EH (cell line): ENCODE results near the gene CMTR2.
"Not testable (repeated sequence)": the region's sequence is repeated elsewhere in the genome, so short reads cannot be mapped to it uniquely, and the experiment has no call there.

ENCODE experiments used
- DNase-seq: peaks from one replicate; pipeline ENCODE4 v3.0.0-alpha.2; 2015; ENCODE audit warnings: low read depth

Gene CMTR2, protein sequence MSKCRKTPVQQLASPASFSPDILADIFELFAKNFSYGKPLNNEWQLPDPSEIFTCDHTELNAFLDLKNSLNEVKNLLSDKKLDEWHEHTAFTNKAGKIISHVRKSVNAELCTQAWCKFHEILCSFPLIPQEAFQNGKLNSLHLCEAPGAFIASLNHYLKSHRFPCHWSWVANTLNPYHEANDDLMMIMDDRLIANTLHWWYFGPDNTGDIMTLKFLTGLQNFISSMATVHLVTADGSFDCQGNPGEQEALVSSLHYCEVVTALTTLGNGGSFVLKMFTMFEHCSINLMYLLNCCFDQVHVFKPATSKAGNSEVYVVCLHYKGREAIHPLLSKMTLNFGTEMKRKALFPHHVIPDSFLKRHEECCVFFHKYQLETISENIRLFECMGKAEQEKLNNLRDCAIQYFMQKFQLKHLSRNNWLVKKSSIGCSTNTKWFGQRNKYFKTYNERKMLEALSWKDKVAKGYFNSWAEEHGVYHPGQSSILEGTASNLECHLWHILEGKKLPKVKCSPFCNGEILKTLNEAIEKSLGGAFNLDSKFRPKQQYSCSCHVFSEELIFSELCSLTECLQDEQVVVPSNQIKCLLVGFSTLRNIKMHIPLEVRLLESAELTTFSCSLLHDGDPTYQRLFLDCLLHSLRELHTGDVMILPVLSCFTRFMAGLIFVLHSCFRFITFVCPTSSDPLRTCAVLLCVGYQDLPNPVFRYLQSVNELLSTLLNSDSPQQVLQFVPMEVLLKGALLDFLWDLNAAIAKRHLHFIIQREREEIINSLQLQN

GRCh38 chr16:71288890-71289731, at the start of gene CMTR2:
Gene CMTR2 (minus strand): TSS chr16:71289402. CDS start chr16:71285920, 3,482 bp downstream.
- peak; percentile 97 for DNase-seq

DNA sequence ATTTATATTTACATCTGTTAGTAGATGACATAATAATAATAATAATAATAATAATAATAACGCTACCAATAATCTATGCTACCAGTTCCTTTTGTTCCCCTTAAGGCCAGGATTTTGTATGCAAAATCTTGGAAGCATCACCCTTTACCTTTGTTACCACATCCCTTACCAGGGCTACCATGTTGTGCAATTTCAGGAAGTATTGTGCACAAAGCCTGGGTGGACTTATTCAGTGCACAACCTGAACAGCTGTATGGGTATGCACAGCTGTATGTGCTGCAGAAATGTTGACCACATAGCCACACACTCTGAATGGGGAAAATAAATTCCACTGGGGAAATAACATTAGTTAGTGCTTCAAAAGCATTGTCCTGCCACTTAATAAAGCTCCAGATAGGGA, 49.4 kb upstream of the CMTR2 start:
- DNase-seq: no peak

- peak; percentile 6 for DNase-seq
These were observed 49.0 kb upstream of the CMTR2 start for GRCh38 chr16:71338193-71338592.

DNA sequence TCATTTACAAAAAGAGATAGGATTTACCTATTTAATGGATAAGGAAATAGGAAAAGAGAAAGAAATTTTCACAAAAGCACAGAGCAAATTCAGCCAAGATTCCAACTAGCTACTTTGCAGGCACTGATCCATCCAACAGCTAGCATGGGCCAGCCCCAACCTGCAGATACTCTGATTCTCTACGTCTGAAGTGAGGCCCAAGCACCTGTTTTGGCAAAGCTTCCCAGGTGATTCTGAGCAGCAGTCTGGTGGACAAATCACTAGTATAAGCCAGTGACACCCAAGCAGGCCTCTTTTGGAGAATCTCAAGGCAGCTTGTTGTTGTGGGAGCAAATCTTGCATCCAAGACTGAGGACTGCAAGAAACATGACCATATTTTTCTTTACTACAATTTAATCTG, 48.4 kb upstream of the CMTR2 start:
- no peak for DNase-seq

- no peak for DNase-seq
These were observed 38.9 kb upstream of the CMTR2 start for GRCh38 chr16:71328151-71328550.

- DNase-seq: no peak
These were observed 38.5 kb upstream of the CMTR2 start for GRCh38 chr16:71327720-71328119.

DNA sequence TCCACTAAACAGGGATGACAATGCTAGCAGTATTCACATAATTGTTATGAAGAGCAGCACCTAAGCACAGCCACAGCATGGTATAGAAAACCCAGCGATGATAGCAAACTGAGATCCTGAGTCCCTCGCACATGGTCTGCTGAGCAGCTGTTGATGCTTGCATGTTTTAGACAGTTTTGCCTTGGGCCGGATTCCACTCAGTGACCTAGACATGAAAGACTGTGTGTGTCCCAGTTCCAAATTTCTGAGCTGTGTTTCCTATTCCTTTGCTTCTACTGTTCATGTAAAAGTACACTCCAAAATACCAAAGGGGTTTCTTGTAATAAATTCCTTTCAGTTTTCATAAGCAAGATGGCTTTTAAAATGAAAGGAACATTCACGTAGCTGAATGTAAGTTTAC, 30.8 kb upstream of the CMTR2 start:
- no peak for DNase-seq

GRCh38 chr16:71315269-71315668, 26.1 kb upstream of the CMTR2 start:
- DNase-seq: no peak

- DNase-seq: not testable (repeated sequence)
These were observed 24.4 kb upstream of the CMTR2 start for GRCh38 chr16:71313591-71313990.

- peak; percentile 23 for DNase-seq
These were observed 22.5 kb upstream of the CMTR2 start for GRCh38 chr16:71311553-71312158.

- DNase-seq: no peak
These were observed 14.7 kb upstream of the CMTR2 start for GRCh38 chr16:71303938-71304337.

- DNase-seq: peak; percentile 12
These were observed 8.1 kb upstream of the CMTR2 start for GRCh38 chr16:71297341-71297634.

GRCh38 chr16:71296584-71297340, 7.6 kb upstream of the CMTR2 start:
- no peak for DNase-seq

DNA sequence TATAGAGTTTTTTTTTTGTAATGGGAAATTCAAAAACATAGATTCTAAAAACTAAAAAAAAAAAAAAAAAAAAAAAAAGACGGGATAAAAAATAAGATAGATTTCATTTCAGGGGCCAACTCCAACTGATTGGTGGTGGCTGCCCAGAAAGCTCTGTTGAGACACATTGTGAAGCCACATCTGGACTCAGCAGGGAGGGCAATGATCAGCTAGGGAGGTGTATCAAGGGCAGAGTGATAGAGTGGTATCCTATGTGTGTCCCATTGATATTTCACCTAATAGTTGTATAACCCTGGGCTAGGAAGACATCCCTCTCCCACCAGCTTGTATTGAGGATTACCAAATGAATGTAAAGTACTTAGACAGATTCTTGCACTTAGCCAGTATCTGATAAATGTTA, 6.7 kb upstream of the CMTR2 start:
- no peak for DNase-seq

- no peak for DNase-seq
These were observed 4.7 kb upstream of the CMTR2 start for GRCh38 chr16:71293919-71294318.

GRCh38 chr16:71292095-71292494, 2.9 kb upstream of the CMTR2 start:
- DNase-seq: not testable (repeated sequence)

DNA sequence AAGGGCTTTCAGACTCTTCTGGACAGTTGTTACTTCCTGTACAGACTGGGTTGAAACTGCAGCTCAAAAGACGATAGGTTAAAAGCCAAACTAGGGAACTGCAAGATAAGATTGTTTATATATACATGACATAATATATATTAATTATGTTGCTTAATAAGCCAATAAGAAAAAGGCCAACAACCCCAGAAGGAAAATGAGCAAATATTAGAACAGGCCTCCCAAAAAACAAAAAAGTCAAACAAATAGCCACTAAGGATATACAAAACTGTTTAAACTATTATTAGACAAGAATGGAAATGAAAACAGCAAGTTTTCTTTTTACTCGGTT, 495 bp upstream of the CMTR2 start:
- no peak for DNase-seq

GRCh38 chr16:71288570-71288889, 672 bp downstream of the CMTR2 start:
- DNase-seq: no peak

DNA sequence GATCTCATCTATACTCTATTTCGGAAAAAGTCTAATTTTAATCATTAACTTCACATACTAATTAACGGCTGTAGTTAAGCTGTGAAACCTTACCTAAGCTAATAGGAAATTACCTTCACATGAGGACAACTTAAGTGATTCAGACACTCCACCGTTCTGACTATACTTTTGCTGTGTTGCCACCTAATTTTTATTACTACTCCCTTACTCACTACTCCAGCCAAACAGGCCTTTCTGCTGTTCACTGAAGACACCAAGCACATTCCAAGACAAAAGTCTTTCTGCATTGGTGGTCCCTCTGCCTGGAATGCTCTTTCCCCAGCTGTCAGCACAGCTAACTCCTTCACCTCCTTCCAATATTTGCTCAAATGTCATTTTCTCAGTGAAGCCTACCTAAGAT, 1.3 kb downstream of the CMTR2 start:
- DNase-seq: no peak

- no peak for DNase-seq
These were observed 1.7 kb downstream of the CMTR2 start for GRCh38 chr16:71287454-71287853.

GRCh38 chr16:71283612-71284011, 5.6 kb downstream of the CMTR2 start:
- no peak for DNase-seq

DNA sequence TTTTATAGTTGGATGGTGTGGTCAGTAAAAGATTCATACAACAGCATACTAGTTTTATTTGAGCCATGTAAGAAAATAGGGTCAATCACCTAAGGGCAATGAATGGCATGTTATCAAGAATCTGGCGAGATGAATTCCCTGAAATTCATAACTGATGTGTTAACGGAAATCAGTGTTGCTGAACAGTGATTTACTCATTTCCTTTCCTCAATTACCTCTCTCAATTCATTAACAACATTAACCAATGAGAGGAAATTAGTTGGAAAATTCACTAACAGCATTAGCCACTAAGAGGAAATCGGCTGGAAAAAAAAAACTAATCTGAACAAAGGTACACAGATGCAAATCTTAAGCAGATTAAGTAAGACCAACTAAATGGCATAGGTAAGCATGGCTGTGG, 6.3 kb downstream of the CMTR2 start:
- DNase-seq: no peak
